Measurements from ENCODE around the gene LTB.

- TF ChIP-seq ZNF274 (IDR thresholded peaks at IDR 0.05; ENCODE audit: low read depth, low read length), result no peak
- TF ChIP-seq SUZ12 (IDR thresholded peaks at IDR 0.05; ENCODE audit: extremely low read depth, insufficient read depth, insufficient read length), result no peak
- TF ChIP-seq YY1 (IDR thresholded peaks at IDR 0.05; ENCODE audit: insufficient read depth, insufficient read length), result no peak
These were observed 3.3 kb upstream of the LTB start for GRCh38 chr6:31585491-31585890.
